ENCODE measurements around the gene MYRF. TPM values are rescaled to one million over a fixed set of nuclear protein-coding genes. Genes with fewer than 3 reads are reported as not detected.
A peak's percentile ranks its signal among the peaks of the same experiment; 100 is the strongest.

MYRF gene
- total and polyA plus RNA-seq, 2 of the 13 experiments (the other 11 are each of a cell fraction or from before 2014, with no cell fraction given), result 10.2 to 25.9 TPM

DNA sequence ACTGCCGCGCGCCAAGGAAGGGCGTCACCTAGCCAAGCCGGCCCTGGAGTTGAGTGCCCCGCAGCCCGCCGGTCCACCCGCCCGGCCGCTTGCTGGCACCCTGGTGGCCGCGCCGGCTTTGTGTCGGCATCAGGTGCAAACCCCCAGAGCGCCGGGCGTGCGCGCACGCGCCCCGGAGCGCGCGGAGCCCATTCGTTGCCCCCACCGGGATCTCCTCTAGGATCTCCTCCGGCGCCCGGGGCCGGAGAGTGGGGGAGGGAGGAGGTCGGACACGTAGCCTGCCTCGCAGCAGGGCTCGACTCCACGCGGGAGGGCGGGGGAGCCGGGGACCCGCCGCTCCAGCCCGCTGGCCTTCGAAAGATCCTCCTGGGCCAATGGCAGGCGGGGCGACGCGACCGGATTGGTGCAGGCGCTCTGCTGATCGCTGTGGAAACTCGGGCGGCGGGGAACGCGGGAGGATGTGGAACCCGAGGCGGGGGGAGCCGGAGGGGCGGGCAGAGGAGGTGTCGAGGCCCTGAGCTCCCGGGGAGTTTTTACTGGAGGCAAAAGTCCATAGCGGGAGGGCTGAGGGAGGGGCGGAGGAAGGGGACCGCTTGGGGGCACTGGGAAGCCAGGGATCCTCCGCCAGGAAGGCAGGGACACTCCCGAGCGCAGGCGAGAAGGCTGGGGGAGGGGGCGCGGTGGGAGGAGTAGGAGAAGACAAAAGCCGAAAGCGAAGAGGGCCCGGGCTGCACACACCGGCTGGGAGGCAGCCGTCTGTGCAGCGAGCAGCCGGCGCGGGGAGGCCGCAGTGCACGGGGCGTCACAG lies 75.3 kb downstream of the MYRF start, which contains the start of gene FADS2 (continued):
- TF ChIP-seq, protein P1, sequence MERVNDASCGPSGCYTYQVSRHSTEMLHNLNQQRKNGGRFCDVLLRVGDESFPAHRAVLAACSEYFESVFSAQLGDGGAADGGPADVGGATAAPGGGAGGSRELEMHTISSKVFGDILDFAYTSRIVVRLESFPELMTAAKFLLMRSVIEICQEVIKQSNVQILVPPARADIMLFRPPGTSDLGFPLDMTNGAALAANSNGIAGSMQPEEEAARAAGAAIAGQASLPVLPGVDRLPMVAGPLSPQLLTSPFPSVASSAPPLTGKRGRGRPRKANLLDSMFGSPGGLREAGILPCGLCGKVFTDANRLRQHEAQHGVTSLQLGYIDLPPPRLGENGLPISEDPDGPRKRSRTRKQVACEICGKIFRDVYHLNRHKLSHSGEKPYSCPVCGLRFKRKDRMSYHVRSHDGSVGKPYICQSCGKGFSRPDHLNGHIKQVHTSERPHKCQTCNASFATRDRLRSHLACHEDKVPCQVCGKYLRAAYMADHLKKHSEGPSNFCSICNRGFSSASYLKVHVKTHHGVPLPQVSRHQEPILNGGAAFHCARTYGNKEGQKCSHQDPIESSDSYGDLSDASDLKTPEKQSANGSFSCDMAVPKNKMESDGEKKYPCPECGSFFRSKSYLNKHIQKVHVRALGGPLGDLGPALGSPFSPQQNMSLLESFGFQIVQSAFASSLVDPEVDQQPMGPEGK (CRISPR knock-in tag; IDR thresholded peaks at IDR 0.05), result peak; percentile 87
- TF ChIP-seq CBX2 (IDR thresholded peaks at IDR 0.05; ENCODE audit: low read depth, low read length) (no peak), CBX2 (CRISPR knock-in tag; IDR thresholded peaks at IDR 0.05; ENCODE audit: low read depth) (no peak), MED13 (CRISPR knock-in tag; IDR thresholded peaks at IDR 0.05) (peak; percentile 44; the same call in 1 of the 2 replicates), ZMYM4 (CRISPR knock-in tag; IDR thresholded peaks at IDR 0.05) (peak; percentile 59; the same call in 1 of the 2 replicates), ATF7-NPFF (CRISPR knock-in tag; IDR thresholded peaks at IDR 0.05; ENCODE audit: low read depth) (0 out of 2 replicates have a peak, but pooled peaks have one; percentile 60), CHCHD3 (CRISPR knock-in tag; IDR thresholded peaks at IDR 0.05) (no peak), ZNF430 (CRISPR knock-in tag; IDR thresholded peaks at IDR 0.05) (0 out of 2 replicates have a peak, but pooled peaks have one; percentile 61), ZNF614 (CRISPR knock-in tag; IDR thresholded peaks at IDR 0.05; ENCODE audit: borderline replicate concordance) (no peak), KDM5B (CRISPR knock-in tag; IDR thresholded peaks at IDR 0.05; ENCODE audit: borderline replicate concordance) (peak; percentile 56; the same call in 1 of the 2 replicates), ZBTB7A (CRISPR knock-in tag; IDR thresholded peaks at IDR 0.05) (no peak), ZNF546 (CRISPR knock-in tag; conservative IDR thresholded peaks at IDR 0.05) (peak; percentile 60; the same call in 1 of the 2 replicates), GABPB1 (CRISPR knock-in tag; IDR thresholded peaks at IDR 0.05) (peak; percentile 53), ISL2 (CRISPR knock-in tag; IDR thresholded peaks at IDR 0.05) (0 out of 2 replicates have a peak, but pooled peaks have one; percentile 10)
- TF ChIP-seq, protein P2, sequence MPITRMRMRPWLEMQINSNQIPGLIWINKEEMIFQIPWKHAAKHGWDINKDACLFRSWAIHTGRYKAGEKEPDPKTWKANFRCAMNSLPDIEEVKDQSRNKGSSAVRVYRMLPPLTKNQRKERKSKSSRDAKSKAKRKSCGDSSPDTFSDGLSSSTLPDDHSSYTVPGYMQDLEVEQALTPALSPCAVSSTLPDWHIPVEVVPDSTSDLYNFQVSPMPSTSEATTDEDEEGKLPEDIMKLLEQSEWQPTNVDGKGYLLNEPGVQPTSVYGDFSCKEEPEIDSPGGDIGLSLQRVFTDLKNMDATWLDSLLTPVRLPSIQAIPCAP (CRISPR knock-in tag; IDR thresholded peaks at IDR 0.05; ENCODE audit: low read depth), result 0 out of 2 replicates have a peak, but pooled peaks have one; percentile 15
- TF ChIP-seq, protein P3, sequence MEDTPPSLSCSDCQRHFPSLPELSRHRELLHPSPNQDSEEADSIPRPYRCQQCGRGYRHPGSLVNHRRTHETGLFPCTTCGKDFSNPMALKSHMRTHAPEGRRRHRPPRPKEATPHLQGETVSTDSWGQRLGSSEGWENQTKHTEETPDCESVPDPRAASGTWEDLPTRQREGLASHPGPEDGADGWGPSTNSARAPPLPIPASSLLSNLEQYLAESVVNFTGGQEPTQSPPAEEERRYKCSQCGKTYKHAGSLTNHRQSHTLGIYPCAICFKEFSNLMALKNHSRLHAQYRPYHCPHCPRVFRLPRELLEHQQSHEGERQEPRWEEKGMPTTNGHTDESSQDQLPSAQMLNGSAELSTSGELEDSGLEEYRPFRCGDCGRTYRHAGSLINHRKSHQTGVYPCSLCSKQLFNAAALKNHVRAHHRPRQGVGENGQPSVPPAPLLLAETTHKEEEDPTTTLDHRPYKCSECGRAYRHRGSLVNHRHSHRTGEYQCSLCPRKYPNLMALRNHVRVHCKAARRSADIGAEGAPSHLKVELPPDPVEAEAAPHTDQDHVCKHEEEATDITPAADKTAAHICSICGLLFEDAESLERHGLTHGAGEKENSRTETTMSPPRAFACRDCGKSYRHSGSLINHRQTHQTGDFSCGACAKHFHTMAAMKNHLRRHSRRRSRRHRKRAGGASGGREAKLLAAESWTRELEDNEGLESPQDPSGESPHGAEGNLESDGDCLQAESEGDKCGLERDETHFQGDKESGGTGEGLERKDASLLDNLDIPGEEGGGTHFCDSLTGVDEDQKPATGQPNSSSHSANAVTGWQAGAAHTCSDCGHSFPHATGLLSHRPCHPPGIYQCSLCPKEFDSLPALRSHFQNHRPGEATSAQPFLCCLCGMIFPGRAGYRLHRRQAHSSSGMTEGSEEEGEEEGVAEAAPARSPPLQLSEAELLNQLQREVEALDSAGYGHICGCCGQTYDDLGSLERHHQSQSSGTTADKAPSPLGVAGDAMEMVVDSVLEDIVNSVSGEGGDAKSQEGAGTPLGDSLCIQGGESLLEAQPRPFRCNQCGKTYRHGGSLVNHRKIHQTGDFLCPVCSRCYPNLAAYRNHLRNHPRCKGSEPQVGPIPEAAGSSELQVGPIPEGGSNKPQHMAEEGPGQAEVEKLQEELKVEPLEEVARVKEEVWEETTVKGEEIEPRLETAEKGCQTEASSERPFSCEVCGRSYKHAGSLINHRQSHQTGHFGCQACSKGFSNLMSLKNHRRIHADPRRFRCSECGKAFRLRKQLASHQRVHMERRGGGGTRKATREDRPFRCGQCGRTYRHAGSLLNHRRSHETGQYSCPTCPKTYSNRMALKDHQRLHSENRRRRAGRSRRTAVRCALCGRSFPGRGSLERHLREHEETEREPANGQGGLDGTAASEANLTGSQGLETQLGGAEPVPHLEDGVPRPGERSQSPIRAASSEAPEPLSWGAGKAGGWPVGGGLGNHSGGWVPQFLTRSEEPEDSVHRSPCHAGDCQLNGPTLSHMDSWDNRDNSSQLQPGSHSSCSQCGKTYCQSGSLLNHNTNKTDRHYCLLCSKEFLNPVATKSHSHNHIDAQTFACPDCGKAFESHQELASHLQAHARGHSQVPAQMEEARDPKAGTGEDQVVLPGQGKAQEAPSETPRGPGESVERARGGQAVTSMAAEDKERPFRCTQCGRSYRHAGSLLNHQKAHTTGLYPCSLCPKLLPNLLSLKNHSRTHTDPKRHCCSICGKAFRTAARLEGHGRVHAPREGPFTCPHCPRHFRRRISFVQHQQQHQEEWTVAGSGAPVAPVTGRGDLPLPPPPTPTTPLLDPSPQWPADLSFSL (CRISPR knock-in tag; IDR thresholded peaks at IDR 0.05), result no peak
- TF ChIP-seq, protein P4, sequence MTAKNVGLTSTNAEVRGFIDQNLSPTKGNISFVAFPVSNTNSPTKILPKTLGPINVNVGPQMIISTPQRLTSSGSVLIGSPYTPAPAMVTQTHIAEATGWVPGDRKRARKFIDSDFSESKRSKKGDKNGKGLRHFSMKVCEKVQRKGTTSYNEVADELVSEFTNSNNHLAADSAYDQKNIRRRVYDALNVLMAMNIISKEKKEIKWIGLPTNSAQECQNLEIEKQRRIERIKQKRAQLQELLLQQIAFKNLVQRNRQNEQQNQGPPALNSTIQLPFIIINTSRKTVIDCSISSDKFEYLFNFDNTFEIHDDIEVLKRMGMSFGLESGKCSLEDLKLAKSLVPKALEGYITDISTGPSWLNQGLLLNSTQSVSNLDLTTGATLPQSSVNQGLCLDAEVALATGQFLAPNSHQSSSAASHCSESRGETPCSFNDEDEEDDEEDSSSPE (CRISPR knock-in tag; IDR thresholded peaks at IDR 0.05), result peak; percentile 85

Data from HepG2 (cell line).